LoVo (cell line): Measurements from ENCODE around the gene MISP.

Experiments used
- DNase-seq: peaks from one replicate; pipeline ENCODE4 v3.0.0-alpha.2; 2016; ENCODE audit warnings: low spot score

The MISP gene

GRCh38 chr19:797528-798414 lies 46.9 kb downstream of the MISP start:
- peak; percentile 90 for DNase-seq

GRCh38 chr19:798415-799075 lies 47.6 kb downstream of the MISP start:
- DNase-seq = peak; percentile 28

- DNase-seq = no peak
These were observed 48.4 kb downstream of the MISP start for GRCh38 chr19:799076-799881.

- no peak for DNase-seq
These were observed 49.6 kb downstream of the MISP start for GRCh38 chr19:800360-801029.

- DNase-seq = no peak
These were observed 50.3 kb downstream of the MISP start for GRCh38 chr19:801030-801860.

GRCh38 chr19:801861-802497 lies 51.1 kb downstream of the MISP start:
- DNase-seq = no peak

- no peak for DNase-seq
These were observed 51.7 kb downstream of the MISP start for GRCh38 chr19:802498-803098.

GRCh38 chr19:803099-803561 lies 52.2 kb downstream of the MISP start:
- no peak for DNase-seq

- DNase-seq = no peak
These were observed 52.9 kb downstream of the MISP start for GRCh38 chr19:803686-804418.

- no peak for DNase-seq
These were observed 53.7 kb downstream of the MISP start for GRCh38 chr19:804419-805165.

- DNase-seq = no peak
These were observed 54.2 kb downstream of the MISP start for GRCh38 chr19:805166-805551.

GRCh38 chr19:805600-806550 lies 55.0 kb downstream of the MISP start:
- DNase-seq = no peak

- no peak for DNase-seq
These were observed 56.0 kb downstream of the MISP start for GRCh38 chr19:806815-807421.

GRCh38 chr19:807627-808422 lies 56.9 kb downstream of the MISP start:
- DNase-seq = no peak

GRCh38 chr19:808423-808775 lies 57.5 kb downstream of the MISP start:
- DNase-seq = no peak
